ENCODE measurements around the gene CNPY4.
A peak's percentile ranks its signal among the peaks of the same experiment; 100 is the strongest.

The CNPY4 gene

GRCh38 chr7:100079024-100079560 is 40.3 kb upstream of the CNPY4 start:
- Histone ChIP-seq H3K27ac (ENCODE audit: low read length) (no peak overlapping the region), H3K9ac (ENCODE audit: low read depth, low read length) (peak overlapping the region; percentile 90; the same call in 1 of the 2 replicates), H2AFZ (ENCODE audit: low read depth, low read length) (no peak overlapping the region), H3K4me2 (ENCODE audit: insufficient read depth, low read length) (peak overlapping the region; percentile 79), H3K27me3 (ENCODE audit: insufficient read depth, low read length, poor library complexity) (no peaks in the 10 kb centered on the region), H3K79me2 (ENCODE audit: insufficient read depth, low read length) (peaks cover 70% of the 10 kb centered on the region), H3K4me3 (ENCODE audit: low read depth in 1 of 2, low read length in 2 of 2) (peak overlapping the region in 1 of 2 experiments; percentile 92; a peak in 1 of 4 replicates), H4K20me1 (ENCODE audit: insufficient read depth, low read length) (peaks cover 21% of the 10 kb centered on the region), H3K9me3 (ENCODE audit: insufficient read depth, low read length, severe bottlenecking) (no peaks in the 10 kb centered on the region), H3K36me3 (ENCODE audit: insufficient read depth, low read length) (peaks cover 64% of the 10 kb centered on the region), H3K4me1 (ENCODE audit: insufficient read depth, low read length) (peaks cover 34% of the 10 kb centered on the region)
- DNase-seq, result no peak
- TF ChIP-seq EZH2 (IDR thresholded peaks at IDR 0.05; ENCODE audit: borderline replicate concordance, low read depth, low read length, severe bottlenecking) (no peak), CTCF (IDR thresholded peaks at IDR 0.05; ENCODE audit: borderline replicate concordance, extremely low read depth, low read length, poor library complexity, severe bottlenecking) (no peak)
- ATAC-seq (ENCODE audit: insufficient read depth, low read depth), result no peak

GRCh38 chr7:100080907-100081534 is 38.4 kb upstream of the CNPY4 start:
- Histone ChIP-seq H3K79me2 (ENCODE audit: insufficient read depth, low read length) (peaks cover 55% of the 10 kb centered on the region), H3K4me2 (ENCODE audit: insufficient read depth, low read length) (peak overlapping the region; percentile 79), H3K27me3 (ENCODE audit: insufficient read depth, low read length, poor library complexity) (no peaks in the 10 kb centered on the region), H3K4me1 (ENCODE audit: insufficient read depth, low read length) (peaks cover 34% of the 10 kb centered on the region), H3K9ac (ENCODE audit: low read depth, low read length) (peak overlapping the region; percentile 90), H4K20me1 (ENCODE audit: insufficient read depth, low read length) (peaks cover 21% of the 10 kb centered on the region), H3K4me3 (ENCODE audit: low read depth in 1 of 2, low read length in 2 of 2) (peak overlapping the region; percentile 92), H3K27ac (ENCODE audit: low read length) (peak overlapping the region; percentile 87), H3K36me3 (ENCODE audit: insufficient read depth, low read length) (peaks cover 45% of the 10 kb centered on the region), H3K9me3 (ENCODE audit: insufficient read depth, low read length, severe bottlenecking) (no peaks in the 10 kb centered on the region), H2AFZ (ENCODE audit: low read depth, low read length) (peak overlapping the region; percentile 81)
- TF ChIP-seq CTCF (IDR thresholded peaks at IDR 0.05; ENCODE audit: borderline replicate concordance, extremely low read depth, low read length, poor library complexity, severe bottlenecking) (no peak), EZH2 (IDR thresholded peaks at IDR 0.05; ENCODE audit: borderline replicate concordance, low read depth, low read length, severe bottlenecking) (no peak)
- ATAC-seq (ENCODE audit: insufficient read depth, low read depth), result peak; percentile 3; the same call in 2 of the 3 replicates
- DNase-seq, result peak; percentile 27

- Histone ChIP-seq H3K9me3 (ENCODE audit: insufficient read depth, low read length, severe bottlenecking) (no peaks in the 10 kb centered on the region), H3K9ac (ENCODE audit: low read depth, low read length) (peak within 1 kb of the TSS; percentile 90), H3K27ac (ENCODE audit: low read length) (peak within 1 kb of the TSS; percentile 87), H3K27me3 (ENCODE audit: insufficient read depth, low read length, poor library complexity) (no peaks in the 10 kb centered on the region), H3K36me3 (ENCODE audit: insufficient read depth, low read length) (peaks cover 39% of the 10 kb centered on the region), H3K4me2 (ENCODE audit: insufficient read depth, low read length) (peak within 1 kb of the TSS; percentile 79), H4K20me1 (ENCODE audit: insufficient read depth, low read length) (peaks cover 21% of the 10 kb centered on the region), H3K4me1 (ENCODE audit: insufficient read depth, low read length) (peaks cover 34% of the 10 kb centered on the region), H3K4me3 (ENCODE audit: low read depth in 1 of 2, low read length in 2 of 2) (peak within 1 kb of the TSS; percentile 92), H2AFZ (ENCODE audit: low read depth, low read length) (peak within 1 kb of the TSS; percentile 81), H3K79me2 (ENCODE audit: insufficient read depth, low read length) (peaks cover 49% of the 10 kb centered on the region)
- DNase-seq (peak; percentile 99), ATAC-seq (ENCODE audit: insufficient read depth, low read depth) (peak; percentile 96)
- TF ChIP-seq EZH2 (IDR thresholded peaks at IDR 0.05; ENCODE audit: borderline replicate concordance, low read depth, low read length, severe bottlenecking) (no peak), CTCF (IDR thresholded peaks at IDR 0.05; ENCODE audit: borderline replicate concordance, extremely low read depth, low read length, poor library complexity, severe bottlenecking) (peak; percentile 95)
Observed at GRCh38 chr7:100081535-100082102, 37.8 kb upstream of the CNPY4 start, which contains the start of gene ZNF3. ZNF3 (minus strand) TSS chr7:100081723; CDS start chr7:100077357, 4,366 bp downstream.

Measured in DND-41 (cell line).